HepG2 (cell line): ENCODE data around the gene SSBP4. TPM values are rescaled to one million over a fixed set of nuclear protein-coding genes. Genes with fewer than 3 reads are reported as not detected.
A peak's percentile ranks its signal among the peaks of the same experiment; 100 is the strongest.

Source experiments
- E2F5 ChIP-seq: sonication (generic); formaldehyde crosslinking; conservative IDR thresholded peaks from 2 replicates; pipeline ENCODE4 v1.4.0; 2020; ENCODE audit warnings: missing genetic modification reagents
- HES4 ChIP-seq: sonication (generic); formaldehyde crosslinking; IDR thresholded peaks from 2 replicates; pipeline ENCODE4 v1.9.0; 2021; ENCODE audit warnings: mild to moderate bottlenecking, missing genetic modification reagents, borderline replicate concordance
- HMGA1 ChIP-seq: sonication (generic); formaldehyde crosslinking; conservative IDR thresholded peaks from 2 replicates; pipeline ENCODE4 v1.4.0; 2020; ENCODE audit warnings: missing genetic modification reagents
- HNRNPL ChIP-seq: fragments of 200-400 bp; formaldehyde crosslinking; IDR thresholded peaks from 2 replicates; pipeline ENCODE4 v1.6.1; 2017; ENCODE audit warnings: mild to moderate bottlenecking, low read depth, low read length
- HOXD1 ChIP-seq: sonication (generic); formaldehyde crosslinking; IDR thresholded peaks from 2 replicates; pipeline ENCODE4 v1.5.0; 2020; ENCODE audit warnings: missing genetic modification reagents
- KLF12 ChIP-seq: sonication (generic); formaldehyde crosslinking; IDR thresholded peaks from 2 replicates; pipeline ENCODE4 v1.4.0; 2020; ENCODE audit warnings: missing genetic modification reagents, borderline replicate concordance
- NCOA5 ChIP-seq: sonication (generic); formaldehyde crosslinking; IDR thresholded peaks from 2 replicates; pipeline ENCODE4 v1.4.0; 2020; ENCODE audit warnings: missing genetic modification reagents
- PAXIP1 ChIP-seq: sonication (generic); formaldehyde crosslinking; conservative IDR thresholded peaks from 2 replicates; pipeline ENCODE4 v1.4.0; 2020; ENCODE audit warnings: mild to moderate bottlenecking, missing genetic modification reagents, moderate library complexity
- RBM39 ChIP-seq: fragments of 200-400 bp; formaldehyde crosslinking; IDR thresholded peaks from one replicate; pipeline ENCODE4 v1.6.1; 2018; ENCODE audit warnings: antibody characterized with exemption, mild to moderate bottlenecking, low read depth, low read length; ENCODE audit not compliant: poor library complexity, severe bottlenecking
- SIN3A ChIP-seq: IDR thresholded peaks from 2 replicates; pipeline ENCODE4 v1.6.1; 2011; ENCODE audit warnings: low read depth, mild to moderate bottlenecking, control low read depth, low read length, borderline replicate concordance
- SIX1 ChIP-seq: sonication (generic); formaldehyde crosslinking; IDR thresholded peaks from 2 replicates; pipeline ENCODE4 v1.4.0; 2020; ENCODE audit warnings: missing genetic modification reagents, borderline replicate concordance
- SNRNP70 ChIP-seq: fragments of 200-400 bp; formaldehyde crosslinking; IDR thresholded peaks from 2 replicates; pipeline ENCODE4 v1.6.1; 2017; ENCODE audit warnings: mild to moderate bottlenecking, low read depth, low read length, moderate library complexity
- TEAD3 ChIP-seq: optimal IDR thresholded peaks from 2 replicates; pipeline ENCODE3; 2016; ENCODE audit warnings: borderline replicate concordance
- TGIF2 ChIP-seq: IDR thresholded peaks from 2 replicates; pipeline ENCODE4 v1.6.1; 2016; ENCODE audit warnings: control low read depth, missing compliant biosample characterization
- ZBTB46 ChIP-seq: sonication (generic); formaldehyde crosslinking; IDR thresholded peaks from 2 replicates; pipeline ENCODE4 v1.4.0; 2020; ENCODE audit warnings: mild to moderate bottlenecking, missing genetic modification reagents, borderline replicate concordance
- ZFP90 ChIP-seq: sonication (generic); formaldehyde crosslinking; IDR thresholded peaks from 2 replicates; pipeline ENCODE4 v1.8.0; 2022; ENCODE audit warnings: missing genetic modification reagents, mild to moderate bottlenecking, inconsistent platforms, borderline replicate concordance
- ZGPAT ChIP-seq: IDR thresholded peaks from 2 replicates; pipeline ENCODE4 v1.6.1; 2016; ENCODE audit warnings: mild to moderate bottlenecking
- ZNF280B ChIP-seq: sonication (generic); formaldehyde crosslinking; IDR thresholded peaks from 2 replicates; pipeline ENCODE4 v1.5.0; 2020; ENCODE audit warnings: missing genetic modification reagents, mild to moderate bottlenecking, borderline replicate concordance
- ZNF724P ChIP-seq: sonication (generic); formaldehyde crosslinking; IDR thresholded peaks from 2 replicates; pipeline ENCODE4 v1.8.0; 2022; ENCODE audit warnings: missing genetic modification reagents, borderline replicate concordance
- polyA plus RNA-seq, 8 experiments: library from polyadenylated mRNA; depleted of rRNA in 3 of 8; stranded (reverse) in 7 of 8; unstranded in 1 of 8; fragments of >200 nt; fragmentation: Illumina TruSeq in 4 of 8; extraction: Trizol in 4 of 8; gene quantifications; 2 replicates each; pipeline versions ENCODE4 v1.2.1 to v1.2.3, GENCODE V29; 2011 to 2016; ENCODE audit warnings: low read depth in 4 of 8, missing spikeins in 1 of 8, mixed read lengths in 1 of 8; ENCODE audit not compliant: insufficient read depth in 1 of 8
- total RNA-seq, 5 experiments: library from RNA; depleted of rRNA; stranded (reverse); fragments of >200 nt; fragmentation: Illumina TruSeq; extraction: Trizol; gene quantifications; 2 replicates each; pipeline ENCODE4 v1.2.3, GENCODE V29; 2016; ENCODE audit warnings: low read depth in 1 of 5

SSBP4 gene
- total and polyA plus RNA-seq, 2 of the 13 experiments (the other 11 are each of a cell fraction or from before 2014, with no cell fraction given): 20.8 to 39.5 TPM

- TF ChIP-seq HES4 (CRISPR knock-in tag): 0 out of 2 replicates have a peak, but pooled peaks have one; percentile 78
- TF ChIP-seq TGIF2 (CRISPR knock-in tag): no peak
- TF ChIP-seq ZNF280B (CRISPR knock-in tag): peak; percentile 39; the same call in 1 of the 2 replicates
- TF ChIP-seq NCOA5: no peak
- TF ChIP-seq E2F5 (CRISPR knock-in tag): peak; percentile 52; the same call in 1 of the 2 replicates
- no peak for TF ChIP-seq SNRNP70
- TF ChIP-seq HMGA1 (CRISPR knock-in tag): no peak
- 0 out of 2 replicates have a peak, but pooled peaks have one; percentile 25 for TF ChIP-seq HNRNPL
- 0 out of 2 replicates have a peak, but pooled peaks have one; percentile 31 for TF ChIP-seq ZNF724P (CRISPR knock-in tag)
- no peak; the same call in 1 of the 2 replicates for TF ChIP-seq ZGPAT (CRISPR knock-in tag)
- 0 out of 2 replicates have a peak, but pooled peaks have one; percentile 37 for TF ChIP-seq ZBTB46 (CRISPR knock-in tag)
- TF ChIP-seq SIN3A: no peak
- no peak for TF ChIP-seq HOXD1 (CRISPR knock-in tag)
- peak; percentile 84 for TF ChIP-seq PAXIP1
- TF ChIP-seq KLF12 (CRISPR knock-in tag): 0 out of 2 replicates have a peak, but pooled peaks have one; percentile 60
- peak; percentile 48 for TF ChIP-seq RBM39
- peak; percentile 44 for TF ChIP-seq TEAD3 (CRISPR knock-in tag)
- TF ChIP-seq ZFP90: peak; percentile 40; the same call in 1 of the 2 replicates
- TF ChIP-seq SIX1: no peak
Observed at GRCh38 chr19:18419699-18420460, 682 bp downstream of the SSBP4 start (continued).
